Measurements from ENCODE around the gene SYF2. TPM values are rescaled to one million over a fixed set of nuclear protein-coding genes. Genes with fewer than 3 reads are reported as not detected.

SYF2 gene
- total and polyA plus RNA-seq, 2 of the 13 experiments (the other 11 are each of a cell fraction or from before 2014, with no cell fraction given), result 17.8 to 34.1 TPM

GRCh38 chr1:25247829-25248754 is 15.8 kb upstream of the SYF2 start (continued):
- 0 out of 2 replicates have a peak, but pooled peaks have one; percentile 43 for TF ChIP-seq ZBTB10 (CRISPR knock-in tag; IDR thresholded peaks at IDR 0.05; ENCODE audit: borderline replicate concordance)
- TF ChIP-seq RFXAP (CRISPR knock-in tag; IDR thresholded peaks at IDR 0.05; ENCODE audit: borderline replicate concordance), result no peak
- no peak for TF ChIP-seq ARNTL (CRISPR knock-in tag; IDR thresholded peaks at IDR 0.05)
- TF ChIP-seq ZBTB38 (CRISPR knock-in tag; IDR thresholded peaks at IDR 0.05), result no peak
- TF ChIP-seq PRDM15 (CRISPR knock-in tag; IDR thresholded peaks at IDR 0.05), result no peak
- TF ChIP-seq YEATS2 (CRISPR knock-in tag; IDR thresholded peaks at IDR 0.05; ENCODE audit: borderline replicate concordance), result no peak
- peak; percentile 45; the same call in 1 of the 2 replicates for TF ChIP-seq STAG1 (CRISPR knock-in tag; IDR thresholded peaks at IDR 0.05)
- TF ChIP-seq HNRNPK (IDR thresholded peaks at IDR 0.05; ENCODE audit: low read depth, low read length, poor library complexity, severe bottlenecking), result peak; percentile 12
- TF ChIP-seq RAD21 (CRISPR knock-in tag; IDR thresholded peaks at IDR 0.05), result peak; percentile 61

Measured in HepG2 (cell line).